ENCODE data around the gene KCNC1.

DNA sequence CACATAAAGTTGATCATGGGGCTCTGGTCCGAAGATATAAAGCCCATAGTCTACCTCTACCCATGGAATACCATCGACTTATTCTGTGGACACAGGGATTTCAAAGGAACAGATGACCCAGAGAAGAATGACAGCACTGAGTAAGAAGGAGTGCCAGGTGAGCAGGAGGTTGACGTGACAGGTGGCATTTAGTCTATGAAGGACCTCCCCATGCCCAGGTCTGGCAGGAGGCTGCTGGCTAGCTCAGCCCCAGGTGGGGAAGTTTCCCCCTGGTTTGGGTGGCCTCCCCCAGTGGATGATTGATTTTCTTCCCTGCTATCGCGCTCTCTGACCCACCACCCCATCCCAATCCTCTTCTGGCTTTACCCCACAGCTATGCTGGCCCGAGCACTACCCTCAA is 39.1 kb downstream of the KCNC1 start:
- no peak for TF ChIP-seq SMC3 (IDR thresholded peaks at IDR 0.05; ENCODE audit: low read depth, low read length)
- TF ChIP-seq, protein P1, sequence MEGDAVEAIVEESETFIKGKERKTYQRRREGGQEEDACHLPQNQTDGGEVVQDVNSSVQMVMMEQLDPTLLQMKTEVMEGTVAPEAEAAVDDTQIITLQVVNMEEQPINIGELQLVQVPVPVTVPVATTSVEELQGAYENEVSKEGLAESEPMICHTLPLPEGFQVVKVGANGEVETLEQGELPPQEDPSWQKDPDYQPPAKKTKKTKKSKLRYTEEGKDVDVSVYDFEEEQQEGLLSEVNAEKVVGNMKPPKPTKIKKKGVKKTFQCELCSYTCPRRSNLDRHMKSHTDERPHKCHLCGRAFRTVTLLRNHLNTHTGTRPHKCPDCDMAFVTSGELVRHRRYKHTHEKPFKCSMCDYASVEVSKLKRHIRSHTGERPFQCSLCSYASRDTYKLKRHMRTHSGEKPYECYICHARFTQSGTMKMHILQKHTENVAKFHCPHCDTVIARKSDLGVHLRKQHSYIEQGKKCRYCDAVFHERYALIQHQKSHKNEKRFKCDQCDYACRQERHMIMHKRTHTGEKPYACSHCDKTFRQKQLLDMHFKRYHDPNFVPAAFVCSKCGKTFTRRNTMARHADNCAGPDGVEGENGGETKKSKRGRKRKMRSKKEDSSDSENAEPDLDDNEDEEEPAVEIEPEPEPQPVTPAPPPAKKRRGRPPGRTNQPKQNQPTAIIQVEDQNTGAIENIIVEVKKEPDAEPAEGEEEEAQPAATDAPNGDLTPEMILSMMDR (conservative IDR thresholded peaks at IDR 0.05; ENCODE audit: low read depth, low read length), result no peak
- TF ChIP-seq RFX5 (IDR thresholded peaks at IDR 0.05; ENCODE audit: low read depth, low read length), result no peak
- TF ChIP-seq BHLHE40 (IDR thresholded peaks at IDR 0.05; ENCODE audit: low read depth, low read length), result no peak
